Lung microvascular endothelial cell (primary cell): ENCODE data around the gene SLC6A11. TPM values are rescaled to one million over a fixed set of nuclear protein-coding genes. Genes with fewer than 3 reads are reported as not detected.
A peak's percentile ranks its signal among the peaks of the same experiment; 100 is the strongest.

Experiments
- DNase-seq, 2 donors: peaks; one replicate each; pipeline versions ENCODE4 v3.0.0 to v3.0.0-alpha.2; 2010; ENCODE audit warnings: low read depth in 2 of 2
- total RNA-seq: library from RNA; depleted of rRNA; stranded (reverse); fragments of >200 nt; gene quantifications from 2 replicates; pipeline ENCODE4 v1.2.1, GENCODE V29; 2014

The SLC6A11 gene
- total RNA-seq, 1 donor from 2014 or later, result not detected

GRCh38 chr3:10977892-10978510, 162.0 kb downstream of the SLC6A11 start:
- DNase-seq, result no peak

- DNase-seq, result no peak
Observed at GRCh38 chr3:10978956-10979355, 162.9 kb downstream of the SLC6A11 start.

- no peak for DNase-seq
Observed at GRCh38 chr3:10980312-10980711, 164.3 kb downstream of the SLC6A11 start.

- no peak for DNase-seq
Observed at GRCh38 chr3:10981031-10981430, 165.0 kb downstream of the SLC6A11 start.

- DNase-seq, result no peak
Observed at GRCh38 chr3:10981961-10982360, 165.9 kb downstream of the SLC6A11 start.

GRCh38 chr3:10982782-10983181, 166.8 kb downstream of the SLC6A11 start:
- peak in 1 of 2 donors; percentile 58 for DNase-seq

- peak; percentile 38 to 76 for DNase-seq
Observed at GRCh38 chr3:10983219-10983916, 167.3 kb downstream of the SLC6A11 start.

GRCh38 chr3:10984371-10984896, 168.4 kb downstream of the SLC6A11 start:
- no peak for DNase-seq

- DNase-seq, result no peak
Observed at GRCh38 chr3:10985181-10985580, 169.2 kb downstream of the SLC6A11 start.

- DNase-seq, result no peak
Observed at GRCh38 chr3:10986592-10986991, 170.6 kb downstream of the SLC6A11 start.

GRCh38 chr3:10988001-10988665, 172.1 kb downstream of the SLC6A11 start:
- no peak for DNase-seq

- no peak for DNase-seq
Observed at GRCh38 chr3:10988991-10989484, 173.0 kb downstream of the SLC6A11 start.

Other genes starting within 250 kb of the SLC6A11 start
- gene SLC6A1, start 176.5 kb downstream of the SLC6A11 start, total RNA-seq, result under 0.01 TPM in 1 of 2 replicates, not detected in the other